ENCODE data around the gene LGI2.

- TF ChIP-seq CTCF (IDR thresholded peaks at IDR 0.05) (no peak), POLR2A (IDR thresholded peaks at IDR 0.05) (no peak)
These were observed 31.4 kb upstream of the LGI2 start for GRCh38 chr4:25062098-25062497.

Measured in vagina (tissue), 2 donors.